Neural cell (in vitro differentiated cells): Measurements from ENCODE around the gene CCND1. TPM values are rescaled to one million over a fixed set of nuclear protein-coding genes. Genes with fewer than 3 reads are reported as not detected.

Experiments used
- H2AFZ ChIP-seq: fragments of 200-600, 300-800 bp; sonication (generic), shearing (Covaris generic); 2 replicates; pipeline ENCODE4 v1.6.0; 2014; ENCODE audit warnings: low read depth, mild to moderate bottlenecking, antibody characterized with exemption, low read length, moderate library complexity
- H3F3A ChIP-seq: fragments of 200-600 bp; shearing (Covaris generic); 2 replicates; pipeline ENCODE4 v1.6.1; 2016; ENCODE audit warnings: mild to moderate bottlenecking, moderate library complexity, mixed read lengths, antibody characterized with exemption, low read length; ENCODE audit not compliant: insufficient read depth, poor library complexity, severe bottlenecking
- H3K27ac ChIP-seq: fragments of 200-600, 300-800 bp; sonication (generic), shearing (Covaris generic); 2 replicates; pipeline ENCODE4 v1.5.1; 2014; ENCODE audit warnings: mild to moderate bottlenecking, low read length, moderate library complexity
- H3K27me3 ChIP-seq: fragments of 300-800, 200-600 bp; sonication (generic), shearing (Covaris generic); 2 replicates; pipeline ENCODE4 v1.6.0; 2014; ENCODE audit warnings: mild to moderate bottlenecking, low read depth, low read length, moderate library complexity; ENCODE audit not compliant: insufficient read depth
- H3K36me3 ChIP-seq: fragments of 300-800, 200-600 bp; sonication (generic), shearing (Covaris generic); 2 replicates; pipeline ENCODE4 v1.5.1; 2014; ENCODE audit warnings: mild to moderate bottlenecking, antibody characterized with exemption, low read length, moderate library complexity; ENCODE audit not compliant: insufficient read depth
- H3K4me2 ChIP-seq: fragments of 300-800, 200-600 bp; sonication (generic), shearing (Covaris generic); 2 replicates; pipeline ENCODE4 v1.6.0; 2014; ENCODE audit warnings: mild to moderate bottlenecking, low read length
- H3K4me3 ChIP-seq: fragments of 300-800, 200-600 bp; sonication (generic), shearing (Covaris generic); 2 replicates; pipeline ENCODE4 v1.5.1; 2014; ENCODE audit warnings: mild to moderate bottlenecking, low read length, moderate library complexity
- H3K79me2 ChIP-seq: fragments of 200-600 bp; shearing (Covaris generic); replicated peaks from 2 replicates; pipeline ENCODE4 v1.6.0; 2014; ENCODE audit warnings: mild to moderate bottlenecking, low read length, moderate library complexity; ENCODE audit not compliant: insufficient read depth
- H3K9ac ChIP-seq: fragments of 300-800, 200-600 bp; sonication (generic), shearing (Covaris generic); 2 replicates; pipeline ENCODE4 v1.6.1; 2016; ENCODE audit warnings: mild to moderate bottlenecking, low read length, mixed read lengths
- H3K9me2 ChIP-seq: fragments of 200-600 bp; shearing (Covaris generic); 2 replicates; pipeline ENCODE4 v1.6.1; 2016; ENCODE audit warnings: mild to moderate bottlenecking, low read length, mixed read lengths; ENCODE audit not compliant: insufficient read depth
- H3K9me3 ChIP-seq: fragments of 200-600, 300-800 bp; sonication (generic), shearing (Covaris generic); 2 replicates; pipeline ENCODE4 v1.6.1; 2016; ENCODE audit warnings: mild to moderate bottlenecking, mixed run types, low read length, moderate library complexity, mixed read lengths
- H4K20me1 ChIP-seq: fragments of 200-600 bp; shearing (Covaris generic); 2 replicates; pipeline ENCODE4 v1.6.1; 2016; ENCODE audit warnings: mild to moderate bottlenecking, mixed run types; ENCODE audit not compliant: insufficient read depth
- CTCF ChIP-seq: fragments of 450-650 bp; IDR thresholded peaks from 2 replicates; pipeline ENCODE4 v1.5.1; 2014; ENCODE audit warnings: antibody characterized with exemption, mild to moderate bottlenecking, moderate library complexity; ENCODE audit not compliant: poor library complexity, severe bottlenecking
- EP300 ChIP-seq: fragments of 450-650 bp; conservative IDR thresholded peaks from 2 replicates; pipeline ENCODE4 v1.6.1; 2014; ENCODE audit warnings: antibody characterized with exemption, mild to moderate bottlenecking, moderate library complexity; ENCODE audit not compliant: poor library complexity, severe bottlenecking
- EZH2 ChIP-seq: fragments of 200-600, 300-800 bp; shearing (Covaris generic), sonication (generic); IDR thresholded peaks from 2 replicates; pipeline ENCODE4 v1.6.1; 2014; ENCODE audit warnings: antibody characterized with exemption, low read length, borderline replicate concordance, mild to moderate bottlenecking; ENCODE audit not compliant: insufficient read depth, poor library complexity, severe bottlenecking
- MXI1 ChIP-seq: fragments of 450-650 bp; conservative IDR thresholded peaks from 2 replicates; pipeline ENCODE4 v1.6.1; 2014; ENCODE audit warnings: antibody characterized with exemption, mild to moderate bottlenecking; ENCODE audit not compliant: poor library complexity, severe bottlenecking
- POLR2AphosphoS5 ChIP-seq: IDR thresholded peaks from 2 replicates; pipeline ENCODE4 v1.6.1; 2012
- RAD21 ChIP-seq: fragments of 450-650 bp; conservative IDR thresholded peaks from 2 replicates; pipeline ENCODE4 v1.6.1; 2014; ENCODE audit warnings: antibody characterized with exemption, mild to moderate bottlenecking, moderate library complexity
- REST ChIP-seq: IDR thresholded peaks from 2 replicates; pipeline ENCODE4 v1.6.1; 2012; ENCODE audit warnings: borderline replicate concordance
- SMC3 ChIP-seq: fragments of 450-650 bp; conservative IDR thresholded peaks from 2 replicates; pipeline ENCODE4 v1.6.1; 2014; ENCODE audit warnings: antibody characterized with exemption, mild to moderate bottlenecking, moderate library complexity; ENCODE audit not compliant: poor library complexity
- TAF1 ChIP-seq: IDR thresholded peaks from 2 replicates; pipeline ENCODE4 v1.6.1; 2012; ENCODE audit warnings: low read depth
- polyA plus RNA-seq: library from polyadenylated mRNA; depleted of rRNA; stranded (reverse); fragments of >200 nt; gene quantifications from 2 replicates; pipeline ENCODE4 v1.2.3, GENCODE V29; 2014

Gene CCND1
- polyA plus RNA-seq, 1 donor from 2014 or later = 2.7 TPM

GRCh38 chr11:69660001-69660500, 19.1 kb downstream of the CCND1 start:
- H3K4me3 ChIP-seq = no peak overlapping the region
- no peaks in the 10 kb centered on the region for H3K9me3 ChIP-seq
- no peak overlapping the region for H2AFZ ChIP-seq
- H3K9ac ChIP-seq = no peak overlapping the region
- H3K27me3 ChIP-seq = no peaks in the 10 kb centered on the region
- no peaks in the 10 kb centered on the region for H3F3A ChIP-seq
- no peaks in the 10 kb centered on the region for H3K36me3 ChIP-seq
- no peak overlapping the region for H3K4me2 ChIP-seq
- no peak overlapping the region for H3K27ac ChIP-seq
- H4K20me1 ChIP-seq = no peaks in the 10 kb centered on the region
- no peaks in the 10 kb centered on the region for H3K9me2 ChIP-seq
- TF ChIP-seq EP300 (no peak), REST (no peak), SMC3 (no peak), EZH2 (no peak), CTCF (no peak), POLR2AphosphoS5 (no peak), MXI1 (no peak), TAF1 (no peak), RAD21 (no peak)
- no peaks in the 10 kb centered on the region for H3K79me2 ChIP-seq

GRCh38 chr11:69661413-69661715, 20.4 kb downstream of the CCND1 start:
- H3K27ac ChIP-seq = no peak overlapping the region
- no peaks in the 10 kb centered on the region for H3K9me3 ChIP-seq
- TF ChIP-seq EP300 (no peak), RAD21 (no peak), REST (no peak)
- H3K9me2 ChIP-seq = no peaks in the 10 kb centered on the region
- no peak overlapping the region for H3K4me2 ChIP-seq
- no peak overlapping the region for H3K9ac ChIP-seq
- no peak overlapping the region for H2AFZ ChIP-seq
- no peaks in the 10 kb centered on the region for H3F3A ChIP-seq
- no peaks in the 10 kb centered on the region for H3K79me2 ChIP-seq
- no peak overlapping the region for H3K4me3 ChIP-seq
- no peaks in the 10 kb centered on the region for H3K36me3 ChIP-seq
- H4K20me1 ChIP-seq = no peaks in the 10 kb centered on the region
- no peaks in the 10 kb centered on the region for H3K27me3 ChIP-seq
